ENCODE results near the gene SDF4.
A peak's percentile ranks its signal among the peaks of the same experiment; 100 is the strongest.

The SDF4 gene

DNA sequence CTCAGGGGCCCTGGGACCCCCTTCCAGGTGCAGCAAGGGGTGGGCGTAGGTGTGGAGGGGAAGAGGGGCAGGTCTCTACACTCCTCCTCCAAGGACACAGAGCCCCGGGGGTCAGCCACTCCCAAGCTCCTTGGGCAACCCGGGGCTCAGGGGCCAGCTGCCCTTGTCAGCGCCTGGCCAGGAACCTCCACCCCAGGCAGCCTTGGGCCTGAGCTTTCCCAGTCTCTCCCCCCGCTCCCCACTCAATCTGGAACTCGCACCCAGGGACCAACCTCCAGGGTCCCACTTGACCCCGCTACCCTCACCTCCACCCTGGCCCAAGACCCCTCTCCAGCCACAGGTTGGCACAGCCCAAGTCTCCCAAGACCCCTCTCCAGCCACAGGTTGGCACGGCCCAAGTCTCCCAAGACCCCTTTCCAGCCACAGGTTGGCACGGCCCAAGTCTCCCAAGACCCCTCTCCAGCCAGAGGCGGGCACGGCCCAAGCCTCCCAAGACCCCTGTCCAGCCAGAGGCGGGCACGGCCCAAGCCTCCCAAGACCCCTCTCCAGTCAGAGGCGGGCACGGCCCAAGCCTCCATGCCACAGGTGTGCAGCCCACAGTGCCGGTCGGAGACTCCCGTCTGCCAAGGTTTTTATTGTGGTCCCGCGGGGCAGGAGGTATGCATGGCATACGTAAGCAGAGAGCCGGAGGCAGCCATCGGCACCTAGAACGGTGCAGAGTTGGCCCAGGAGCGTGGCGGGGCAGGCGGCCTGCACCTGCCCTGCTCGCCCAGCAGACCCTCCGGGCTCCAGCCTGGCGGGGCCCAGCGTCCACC is 20.9 kb downstream of the SDF4 start:
- Histone ChIP-seq H3K36me3 (ENCODE audit: control insufficient read depth in 2 of 2, insufficient read depth in 1 of 2, low read length in 2 of 2) (peaks cover 0 to 8% of the 10 kb centered on the region in 2 experiments; a peak in 1 of 3 replicates), H3K9me3 (ENCODE audit: control insufficient read depth, insufficient read depth, low read depth, low read length) (no peaks in the 10 kb centered on the region), H3K4me1 (ENCODE audit: control insufficient read depth, insufficient read depth, low read length) (peaks cover 3% of the 10 kb centered on the region; the same call in 1 of the 2 replicates), H3K4me3 (ENCODE audit: low read depth, low read length) (no peak overlapping the region), H3K27ac (ENCODE audit: extremely low read depth, low read depth, low read length) (no peak overlapping the region)
- POLR2A ChIA-PET, result no interaction called here
- TF ChIP-seq ZNF544 (tag by site-specific recombination; IDR thresholded peaks at IDR 0.05) (no peak), SCRT2 (tag by site-specific recombination; IDR thresholded peaks at IDR 0.05) (peak; percentile 64), SCRT1 (tag by site-specific recombination; IDR thresholded peaks at IDR 0.05; ENCODE audit: borderline replicate concordance) (peak; percentile 46; the same call in 1 of the 2 replicates), BCL11B (tag by site-specific recombination; IDR thresholded peaks at IDR 0.05; ENCODE audit: low read depth) (peak; percentile 54; the same call in 1 of the 2 replicates), PRDM10 (tag by site-specific recombination; IDR thresholded peaks at IDR 0.05) (peak; percentile 58), ZSCAN5A (tag by site-specific recombination; IDR thresholded peaks at IDR 0.05) (no peak)
- CTCF ChIA-PET, result interaction anchor here (0.6 kb wide), 1 partner anchor 89 kb away, joined by 4 read pairs; no protein-coding TSS in a partner anchor

DNA sequence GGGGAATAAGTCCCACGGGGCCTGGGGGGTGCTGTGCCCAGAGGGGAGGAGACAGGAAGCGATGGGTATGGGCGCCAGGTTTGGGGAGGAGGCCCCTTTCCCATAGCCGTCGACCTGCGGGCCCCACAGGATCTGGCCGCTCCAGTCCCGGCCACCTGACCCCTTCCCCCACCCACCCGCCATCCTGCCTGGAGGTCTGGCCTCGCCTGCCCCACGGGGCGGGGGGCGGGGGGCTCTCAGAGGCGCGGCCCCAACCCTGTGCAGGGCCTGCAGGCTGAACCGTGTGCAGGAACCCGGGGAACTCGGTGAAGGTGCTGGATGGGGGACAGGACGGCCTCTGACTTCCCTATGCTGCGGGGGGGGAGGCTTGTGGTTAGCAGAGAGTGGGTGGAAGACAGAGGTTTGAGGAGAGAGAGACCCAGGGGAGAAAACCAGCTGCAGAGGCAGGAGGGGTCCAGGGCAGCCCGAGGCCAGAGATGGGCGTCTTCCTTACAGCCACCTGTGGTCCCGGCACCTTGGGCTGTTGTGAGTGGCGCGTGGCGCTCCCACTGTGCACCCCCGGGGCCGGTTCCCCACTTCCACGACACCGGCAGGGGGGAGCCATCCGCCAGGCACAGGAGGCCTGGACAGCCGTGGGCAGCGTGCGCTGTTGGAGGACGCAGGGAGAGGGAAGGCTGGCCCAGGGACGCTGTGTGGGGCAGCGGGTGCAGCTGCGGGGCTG is 22.9 kb downstream of the SDF4 start:
- CTCF ChIA-PET, result no interaction called here
- POLR2A ChIA-PET, result interaction anchor here (1.9 kb wide), 1 partner anchor 22 kb away, joined by 5 read pairs; no protein-coding TSS in a partner anchor
- no peak overlapping the region for H3K4me3 ChIP-seq (ENCODE audit: low read depth, low read length)
- TF ChIP-seq ZNF121 (tag by site-specific recombination; IDR thresholded peaks at IDR 0.05), result no peak
- no peak for TF ChIP-seq ZNF426 (tag by site-specific recombination; IDR thresholded peaks at IDR 0.05)
- no peak for TF ChIP-seq ZNF423 (tag by site-specific recombination; IDR thresholded peaks at IDR 0.05)
- no peak for TF ChIP-seq ZNF366 (tag by site-specific recombination; conservative IDR thresholded peaks at IDR 0.05)
- peak; percentile 78 for TF ChIP-seq ZFHX2 (tag by site-specific recombination; conservative IDR thresholded peaks at IDR 0.05)
- no peak for TF ChIP-seq ZNF354C (tag by site-specific recombination; IDR thresholded peaks at IDR 0.05; ENCODE audit: borderline replicate concordance, low read depth)
- TF ChIP-seq ZNF830 (tag by site-specific recombination; IDR thresholded peaks at IDR 0.05; ENCODE audit: low read depth), result no peak
- no peak for TF ChIP-seq ZNF747 (tag by site-specific recombination; IDR thresholded peaks at IDR 0.05)
- no peak for TF ChIP-seq ZNF449 (tag by site-specific recombination; IDR thresholded peaks at IDR 0.05)
- TF ChIP-seq, protein P1, sequence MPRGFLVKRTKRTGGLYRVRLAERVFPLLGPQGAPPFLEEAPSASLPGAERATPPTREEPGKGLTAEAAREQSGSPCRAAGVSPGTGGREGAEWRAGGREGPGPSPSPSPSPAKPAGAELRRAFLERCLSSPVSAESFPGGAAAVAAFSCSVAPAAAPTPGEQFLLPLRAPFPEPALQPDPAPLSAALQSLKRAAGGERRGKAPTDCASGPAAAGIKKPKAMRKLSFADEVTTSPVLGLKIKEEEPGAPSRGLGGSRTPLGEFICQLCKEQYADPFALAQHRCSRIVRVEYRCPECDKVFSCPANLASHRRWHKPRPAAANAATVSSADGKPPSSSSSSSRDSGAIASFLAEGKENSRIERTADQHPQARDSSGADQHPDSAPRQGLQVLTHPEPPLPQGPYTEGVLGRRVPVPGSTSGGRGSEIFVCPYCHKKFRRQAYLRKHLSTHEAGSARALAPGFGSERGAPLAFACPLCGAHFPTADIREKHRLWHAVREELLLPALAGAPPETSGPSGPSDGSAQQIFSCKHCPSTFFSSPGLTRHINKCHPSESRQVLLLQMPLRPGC (tag by site-specific recombination; IDR thresholded peaks at IDR 0.05), result no peak
- no peak for TF ChIP-seq ZNF664 (tag by site-specific recombination; IDR thresholded peaks at IDR 0.05)
- no peak for TF ChIP-seq ZNF2 (tag by site-specific recombination; IDR thresholded peaks at IDR 0.05)
- no peak for TF ChIP-seq ZNF394 (tag by site-specific recombination; IDR thresholded peaks at IDR 0.05; ENCODE audit: borderline replicate concordance)
- TF ChIP-seq ZNF501 (tag by site-specific recombination; IDR thresholded peaks at IDR 0.05), result no peak
- TF ChIP-seq, protein P2, sequence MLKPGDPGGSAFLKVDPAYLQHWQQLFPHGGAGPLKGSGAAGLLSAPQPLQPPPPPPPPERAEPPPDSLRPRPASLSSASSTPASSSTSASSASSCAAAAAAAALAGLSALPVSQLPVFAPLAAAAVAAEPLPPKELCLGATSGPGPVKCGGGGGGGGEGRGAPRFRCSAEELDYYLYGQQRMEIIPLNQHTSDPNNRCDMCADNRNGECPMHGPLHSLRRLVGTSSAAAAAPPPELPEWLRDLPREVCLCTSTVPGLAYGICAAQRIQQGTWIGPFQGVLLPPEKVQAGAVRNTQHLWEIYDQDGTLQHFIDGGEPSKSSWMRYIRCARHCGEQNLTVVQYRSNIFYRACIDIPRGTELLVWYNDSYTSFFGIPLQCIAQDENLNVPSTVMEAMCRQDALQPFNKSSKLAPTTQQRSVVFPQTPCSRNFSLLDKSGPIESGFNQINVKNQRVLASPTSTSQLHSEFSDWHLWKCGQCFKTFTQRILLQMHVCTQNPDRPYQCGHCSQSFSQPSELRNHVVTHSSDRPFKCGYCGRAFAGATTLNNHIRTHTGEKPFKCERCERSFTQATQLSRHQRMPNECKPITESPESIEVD (tag by site-specific recombination; IDR thresholded peaks at IDR 0.05), result no peak
- TF ChIP-seq SCRT2 (tag by site-specific recombination; IDR thresholded peaks at IDR 0.05), result 0 out of 2 replicates have a peak, but pooled peaks have one; percentile 22
- TF ChIP-seq ZNF157 (tag by site-specific recombination; IDR thresholded peaks at IDR 0.05), result no peak

More for the DNA sequence above, 22.9 kb downstream of the SDF4 start:
- no peaks in the 10 kb centered on the region for H3K36me3 ChIP-seq (ENCODE audit: control insufficient read depth in 2 of 2, insufficient read depth in 1 of 2, low read length in 2 of 2)
- H3K4me1 ChIP-seq (ENCODE audit: control insufficient read depth, insufficient read depth, low read length), result peaks cover 3% of the 10 kb centered on the region; the same call in 1 of the 2 replicates
- H3K27ac ChIP-seq (ENCODE audit: extremely low read depth, low read depth, low read length), result no peak overlapping the region
- H3K9me3 ChIP-seq (ENCODE audit: control insufficient read depth, insufficient read depth, low read depth, low read length), result no peaks in the 10 kb centered on the region
